ENCODE measurements around the gene SPDYE6.
"Not testable (repeated sequence)": the region's sequence is repeated elsewhere in the genome, so short reads cannot be mapped to it uniquely, and the experiment has no call there.

The SPDYE6 gene

GRCh38 chr7:102356344-102356743 is at the start of gene SPDYE6:
Gene SPDYE6 (minus strand): TSS chr7:102356444. CDS start chr7:102356023, 421 bp downstream.
- not testable (repeated sequence) for DNase-seq (ENCODE audit: low read depth)

GRCh38 chr7:102404862-102405188 is 48.6 kb upstream of the SPDYE6 start:
- DNase-seq (ENCODE audit: low read depth) = not testable (repeated sequence)

- DNase-seq (ENCODE audit: low read depth) = peak; percentile 72
These were observed 48.0 kb upstream of the SPDYE6 start for GRCh38 chr7:102404005-102404861.

- no peak for DNase-seq (ENCODE audit: low read depth)
These were observed 47.3 kb upstream of the SPDYE6 start for GRCh38 chr7:102403563-102403962.

GRCh38 chr7:102400360-102400759 is 44.1 kb upstream of the SPDYE6 start:
- DNase-seq (ENCODE audit: low read depth) = no peak

DNA sequence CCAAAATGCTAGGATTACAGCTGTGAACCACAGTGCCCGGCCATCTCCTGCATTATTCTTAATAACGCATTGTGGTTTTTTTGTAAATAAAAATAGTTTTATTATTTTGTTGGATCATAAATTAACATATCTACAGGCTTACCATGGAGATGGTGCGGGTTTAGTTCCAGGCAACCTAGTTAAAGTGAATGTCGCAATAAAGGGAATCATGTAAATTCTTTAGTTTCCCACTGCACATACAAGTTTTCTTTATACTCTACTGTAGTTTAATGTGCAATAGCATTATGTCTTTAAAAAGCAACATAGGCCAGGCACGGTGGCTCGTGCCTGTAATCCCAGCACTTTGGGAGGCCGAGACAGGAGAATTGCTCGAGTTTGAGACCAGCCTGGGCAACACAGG is 42.3 kb upstream of the SPDYE6 start:
- DNase-seq (ENCODE audit: low read depth) = no peak

DNA sequence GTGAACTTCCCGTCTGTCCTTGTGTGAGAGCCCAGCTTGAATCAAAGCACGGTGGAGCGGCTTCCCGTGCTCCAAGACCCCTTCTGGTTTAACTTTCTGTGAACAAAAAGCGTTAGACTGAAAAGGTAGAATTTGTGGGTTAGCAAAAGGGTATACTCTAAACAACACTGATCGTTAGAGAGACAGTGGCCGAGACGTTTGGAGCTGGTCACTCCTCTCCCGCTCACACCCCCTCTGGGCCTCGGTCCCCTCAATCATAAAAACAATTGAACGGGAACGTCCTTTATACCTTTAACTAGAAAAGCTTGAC is 40.4 kb upstream of the SPDYE6 start:
- DNase-seq (ENCODE audit: low read depth) = no peak

GRCh38 chr7:102395873-102396709 is 39.8 kb upstream of the SPDYE6 start, which contains the start of gene PRKRIP1:
Gene PRKRIP1 (plus strand): TSS chr7:102396363. CDS start chr7:102396412, 49 bp downstream.
- DNase-seq (ENCODE audit: low read depth) = peak; percentile 97

DNA sequence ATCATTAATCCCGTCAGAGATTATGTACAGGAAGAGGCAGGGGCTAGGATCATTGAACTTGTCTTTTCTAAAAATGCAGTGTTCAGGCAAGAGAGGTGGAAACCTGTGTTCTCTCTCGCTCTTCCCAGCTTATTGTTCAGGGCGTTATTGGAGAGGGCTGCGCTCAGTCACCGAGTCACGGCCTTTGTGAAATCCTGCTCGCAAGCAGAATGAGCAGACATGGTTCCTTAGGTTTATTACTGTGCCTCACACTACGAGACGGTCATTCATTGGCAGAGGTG is 39.3 kb upstream of the SPDYE6 start:
- DNase-seq (ENCODE audit: low read depth) = peak; percentile 38

DNA sequence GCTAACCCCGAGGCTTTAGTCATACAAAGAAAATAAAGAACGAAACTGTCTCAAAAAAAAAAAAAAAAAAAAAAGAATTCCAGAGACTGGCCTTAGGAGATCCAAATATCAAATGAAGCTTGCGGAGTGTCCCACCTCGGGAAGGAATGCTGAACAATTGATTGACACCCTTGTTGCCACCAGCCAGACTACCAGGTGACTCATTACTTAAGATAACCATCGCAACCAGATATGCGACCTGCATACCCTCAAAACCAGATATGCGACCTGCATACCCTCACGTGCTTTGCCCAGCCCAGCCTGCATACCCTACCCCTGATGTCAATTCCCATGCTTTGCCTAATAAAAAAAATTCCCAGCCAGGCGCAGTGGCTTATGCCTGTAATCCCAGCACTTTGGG is 37.2 kb upstream of the SPDYE6 start:
- DNase-seq (ENCODE audit: low read depth) = peak; percentile 14

DNA sequence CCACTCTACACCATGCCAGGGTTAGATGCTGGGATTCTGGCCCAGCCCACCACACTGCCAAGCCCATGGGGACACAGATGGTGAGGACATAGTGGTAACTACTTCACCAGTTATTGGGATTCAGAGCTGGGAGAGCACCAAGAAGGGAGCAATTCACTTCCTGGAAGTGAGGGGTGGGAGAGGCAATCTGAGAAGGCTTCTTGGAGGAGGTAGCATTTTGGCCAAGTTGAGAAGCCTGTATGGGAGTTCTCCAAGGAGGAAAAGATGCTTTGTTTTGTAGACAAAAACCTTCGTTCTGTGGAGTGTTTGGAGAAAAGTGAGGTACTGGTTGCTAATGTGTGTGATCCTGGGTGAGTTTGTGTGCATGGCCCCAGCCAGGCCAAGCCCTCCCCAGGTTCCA is 36.1 kb upstream of the SPDYE6 start:
- DNase-seq (ENCODE audit: low read depth) = no peak

GRCh38 chr7:102390697-102391484 is 34.6 kb upstream of the SPDYE6 start:
- DNase-seq (ENCODE audit: low read depth) = peak; percentile 79

DNA sequence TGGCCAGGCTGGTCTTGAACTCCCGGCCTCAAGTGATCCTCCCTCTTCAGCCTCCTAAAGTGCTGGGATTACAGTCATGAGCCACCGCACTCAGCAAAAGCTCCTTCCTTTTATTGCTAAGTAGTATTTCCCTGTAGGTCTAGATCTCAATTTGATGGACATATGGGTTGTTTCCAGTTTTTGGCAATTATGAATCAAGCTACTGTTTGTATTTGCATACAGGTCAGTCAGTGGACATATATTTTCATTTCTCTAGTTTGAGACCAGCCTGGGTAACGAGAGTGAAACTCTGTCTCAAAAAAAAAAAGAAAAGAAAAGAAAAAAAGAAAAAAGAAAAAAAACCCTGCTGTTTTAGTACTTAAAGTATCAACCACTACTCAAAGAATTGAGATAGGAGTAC is 33.6 kb upstream of the SPDYE6 start:
- no peak for DNase-seq (ENCODE audit: low read depth)

DNA sequence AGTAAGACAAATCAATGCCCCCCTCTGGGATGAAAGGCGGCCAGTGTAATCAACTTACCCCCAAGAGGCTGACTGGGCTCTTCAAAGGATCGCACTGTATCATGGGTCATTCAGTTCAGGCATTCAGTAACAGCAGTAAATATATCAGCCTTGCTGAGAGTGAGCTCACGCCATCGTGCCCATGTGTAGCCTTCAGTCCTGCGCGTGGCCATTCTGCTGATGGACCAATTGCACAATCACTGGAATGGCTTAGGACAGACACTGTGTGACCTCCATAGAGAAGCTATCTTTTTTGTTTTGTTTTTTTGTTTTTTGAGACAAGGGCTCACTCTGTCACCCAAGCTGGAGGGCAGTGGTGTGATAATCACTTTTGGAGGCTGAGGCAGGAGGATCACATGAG is 30.8 kb upstream of the SPDYE6 start:
- DNase-seq (ENCODE audit: low read depth) = no peak

- DNase-seq (ENCODE audit: low read depth) = not testable (repeated sequence)
These were observed 25.6 kb upstream of the SPDYE6 start for GRCh38 chr7:102381696-102382425.

DNA sequence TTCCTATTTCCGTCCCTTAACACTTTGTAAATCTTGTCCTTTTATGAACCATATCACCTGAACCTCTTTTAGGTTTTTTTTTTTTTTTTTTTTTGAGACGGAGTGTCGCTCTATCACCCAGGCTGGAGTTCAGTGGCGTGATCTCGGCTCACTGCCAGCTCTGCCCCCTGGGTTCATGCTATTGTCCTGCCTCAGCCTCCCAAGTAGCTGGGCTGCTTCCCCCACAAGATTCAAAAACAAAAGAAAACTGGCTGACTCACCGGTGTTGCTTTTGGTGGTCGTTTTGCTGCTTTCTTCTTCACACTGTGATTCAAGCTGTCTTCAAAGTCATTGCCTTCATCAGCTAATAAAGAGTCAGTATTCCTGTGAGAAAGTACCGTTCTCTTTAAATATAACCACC is 24.6 kb upstream of the SPDYE6 start:
- not testable (repeated sequence) for DNase-seq (ENCODE audit: low read depth)

DNA sequence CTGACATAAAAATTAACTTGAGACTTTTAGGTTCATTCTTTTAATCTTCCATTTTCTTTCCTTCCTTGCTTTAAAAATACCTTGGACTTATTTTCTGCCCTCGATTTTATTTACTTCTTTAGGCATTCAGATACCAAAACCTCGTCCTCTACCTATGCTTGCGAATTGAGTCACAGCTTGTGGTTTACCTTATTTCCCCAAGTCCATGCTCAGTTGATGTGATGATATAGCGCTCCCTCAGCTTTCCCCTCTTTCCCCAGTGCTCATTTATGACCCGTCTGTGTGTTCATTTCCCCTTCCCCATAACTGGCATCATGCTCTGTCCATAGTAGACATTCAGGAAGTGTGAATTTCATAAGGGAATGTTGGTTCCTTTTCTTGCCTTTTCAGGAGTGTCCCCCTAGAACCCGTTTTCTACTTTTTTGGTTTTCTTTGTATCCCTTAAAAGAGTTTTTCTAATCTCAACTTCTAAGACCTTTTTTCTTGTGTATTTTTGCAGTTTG is 20.8 kb upstream of the SPDYE6 start:
- DNase-seq (ENCODE audit: low read depth) = no peak

DNA sequence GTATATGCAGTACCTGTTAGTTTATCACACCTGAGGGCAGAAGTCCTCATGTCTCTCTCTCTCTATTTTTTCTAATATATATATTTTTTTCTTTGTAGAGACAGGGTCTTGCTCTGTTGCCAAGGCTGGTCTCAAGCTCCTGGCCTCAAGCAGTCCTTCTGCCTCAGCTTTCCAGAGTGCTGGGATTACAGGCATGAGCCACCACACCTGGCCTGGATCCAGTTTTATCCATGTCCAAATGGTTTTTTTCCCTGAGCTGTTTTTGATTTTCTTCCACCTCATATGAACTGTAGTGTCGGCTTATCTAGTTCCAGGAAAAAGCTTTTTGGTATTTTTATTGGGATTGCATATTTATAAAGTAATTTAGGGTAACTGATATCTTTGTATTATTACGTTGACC is 16.6 kb upstream of the SPDYE6 start:
- DNase-seq (ENCODE audit: low read depth) = not testable (repeated sequence)

GRCh38 chr7:102370038-102370437 is 13.8 kb upstream of the SPDYE6 start:
- not testable (repeated sequence) for DNase-seq (ENCODE audit: low read depth)

DNA sequence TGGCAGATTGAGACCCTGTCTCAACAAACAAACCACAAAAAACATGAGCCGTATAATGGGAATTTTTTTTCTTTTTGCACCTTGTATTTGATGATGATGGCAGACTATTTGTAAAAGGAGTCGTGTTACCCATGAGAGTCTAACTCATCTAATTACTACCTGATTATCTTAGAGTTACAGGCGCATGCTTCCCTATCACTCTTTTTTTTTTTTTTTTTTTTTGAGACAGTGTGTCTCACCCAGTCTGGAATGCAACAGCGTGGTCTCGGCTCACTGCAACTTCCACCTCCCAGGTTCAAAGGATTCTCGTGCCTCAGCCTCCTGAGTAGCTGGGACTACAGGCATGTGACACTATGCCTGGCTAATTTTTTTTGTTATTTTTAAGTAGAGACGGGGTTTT is 9.1 kb upstream of the SPDYE6 start:
- peak; percentile 23 for DNase-seq (ENCODE audit: low read depth)

DNA sequence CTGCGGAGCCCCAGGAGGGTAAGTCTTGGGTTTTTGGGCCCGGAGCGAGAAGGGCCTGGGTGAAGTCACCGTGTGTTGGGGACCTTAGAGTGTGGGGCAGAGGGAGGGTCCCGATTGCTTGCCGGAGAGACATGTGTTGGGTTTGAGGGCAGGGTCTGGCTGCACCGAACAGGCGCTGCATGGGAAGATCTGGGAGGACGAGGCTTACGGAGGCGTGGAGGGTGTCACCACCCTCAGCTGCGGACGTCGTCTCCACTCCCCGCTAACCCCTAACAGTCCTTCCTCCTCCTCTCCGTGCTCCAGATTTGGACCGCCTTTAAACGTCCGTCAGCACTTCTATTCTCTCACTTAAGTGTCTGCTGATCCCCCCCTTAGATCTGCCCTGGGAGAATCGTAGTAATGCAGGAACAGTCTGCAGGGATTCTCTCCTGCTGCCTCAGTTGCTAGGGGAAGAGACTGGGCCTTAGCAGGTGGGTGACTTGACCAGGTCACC is 8.2 kb upstream of the SPDYE6 start:
- DNase-seq (ENCODE audit: low read depth) = peak; percentile 23
